HG03442 (cell line): Measurements from ENCODE around the gene RIMBP2.

ENCODE experiments used
- ATAC-seq: cut with Tn5 transposase; IDR thresholded peaks from one replicate; pipeline ENCODE4 v1.9.1; 2021; ENCODE audit warnings: mild to moderate bottlenecking, moderate library complexity; ENCODE audit not compliant: unreplicated experiment

RIMBP2 gene

GRCh38 chr12:130522244-130522834 lies 193.8 kb downstream of the RIMBP2 start:
- ATAC-seq: no peak

DNA sequence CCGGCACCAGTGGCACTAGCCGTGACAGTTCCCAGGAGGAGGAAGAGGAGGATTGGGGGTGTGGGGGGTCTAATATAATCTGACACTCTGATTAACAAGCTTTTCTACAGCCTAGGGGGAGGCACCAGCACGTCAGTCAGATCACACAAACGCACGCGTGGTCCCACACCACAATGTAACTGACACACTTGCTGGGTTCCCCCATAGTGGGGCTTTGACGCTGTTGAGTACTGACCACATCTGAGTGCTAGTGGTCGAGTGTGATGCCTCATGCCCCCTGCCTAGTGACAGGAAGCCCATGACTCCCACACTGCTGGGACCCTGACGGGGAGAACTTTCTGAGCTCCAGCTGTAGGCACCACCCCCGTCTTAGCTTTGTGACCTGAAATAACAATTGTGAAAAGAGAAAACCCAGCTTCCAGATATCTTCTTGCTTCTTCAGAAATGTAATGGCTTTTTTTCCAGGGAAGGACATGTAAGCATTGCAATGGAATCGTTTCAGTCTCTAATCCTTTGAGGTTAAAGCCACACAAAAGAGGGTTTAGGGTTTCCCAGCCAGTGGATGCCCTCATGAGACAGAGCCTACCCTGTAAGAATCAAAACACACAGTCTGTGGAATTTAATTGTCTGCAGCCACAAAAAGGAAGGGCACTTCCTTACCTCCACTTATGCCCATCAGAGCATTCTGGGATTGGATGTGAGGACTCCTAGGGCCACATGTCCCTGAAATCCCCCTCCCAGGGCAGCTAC lies 194.5 kb downstream of the RIMBP2 start:
- ATAC-seq: no peak

DNA sequence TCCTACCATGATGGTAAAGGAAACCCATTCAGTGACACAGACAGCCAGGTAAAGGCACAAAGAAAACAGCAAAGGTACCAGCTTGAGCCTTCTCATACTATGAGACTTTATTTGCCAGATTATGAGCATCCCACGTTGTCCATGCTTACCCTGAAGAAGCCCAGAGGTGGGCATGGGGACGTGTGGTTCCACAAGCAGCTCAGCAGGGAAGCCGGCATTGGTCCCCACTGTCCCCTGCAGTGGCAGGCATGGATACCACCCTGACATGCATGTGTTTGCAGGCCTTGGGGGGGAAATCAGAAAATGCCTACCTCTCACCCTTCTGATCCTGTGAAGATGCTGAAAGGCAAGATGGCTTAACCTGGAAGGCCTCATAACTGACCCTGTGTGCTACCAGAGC lies 195.3 kb downstream of the RIMBP2 start:
- ATAC-seq: no peak

GRCh38 chr12:130517588-130517987 lies 198.5 kb downstream of the RIMBP2 start:
- ATAC-seq: no peak

DNA sequence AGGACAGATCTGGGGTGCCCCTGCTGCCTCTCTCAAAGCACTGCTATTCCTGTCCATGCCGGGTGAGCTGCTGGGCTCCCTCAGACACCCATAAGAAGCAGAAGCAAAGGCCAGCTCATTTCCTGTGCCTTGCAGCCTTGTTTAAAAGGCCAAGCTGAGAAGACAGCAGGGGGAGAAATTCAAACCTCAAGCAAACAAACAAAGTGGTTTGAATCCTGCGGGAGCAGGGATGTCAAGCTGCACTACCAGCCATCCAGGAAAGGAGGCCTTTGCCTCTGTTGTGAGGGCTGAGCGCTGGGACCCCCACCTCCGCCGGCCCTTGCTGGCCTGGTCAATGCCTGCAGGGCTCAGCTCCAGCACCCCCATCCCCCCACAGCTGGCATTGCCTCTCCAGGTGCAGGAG lies 201.9 kb downstream of the RIMBP2 start:
- ATAC-seq: no peak

GRCh38 chr12:130513556-130513955 lies 202.5 kb downstream of the RIMBP2 start:
- no peak for ATAC-seq

DNA sequence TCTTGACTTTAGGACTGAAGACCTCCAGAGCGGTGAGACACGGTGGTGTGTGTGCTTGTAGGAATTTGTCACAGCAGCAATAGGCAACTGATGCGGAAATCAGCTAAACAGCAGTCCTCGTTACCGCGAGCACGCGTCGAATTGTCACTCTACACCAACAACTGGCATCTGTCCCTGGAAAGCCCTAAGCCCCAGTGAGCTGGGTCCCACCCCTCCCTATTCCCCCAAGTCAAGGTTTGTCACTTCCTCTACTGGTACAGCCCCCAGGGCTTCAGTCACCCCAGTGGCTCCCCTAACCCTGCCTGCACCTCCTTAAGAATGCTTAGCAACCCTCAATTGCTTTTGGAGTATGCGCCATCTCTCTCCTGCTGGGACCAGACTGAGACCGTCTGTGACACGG lies 204.8 kb downstream of the RIMBP2 start:
- no peak for ATAC-seq

- ATAC-seq: no peak
These were observed 206.6 kb downstream of the RIMBP2 start for GRCh38 chr12:130509454-130509853.

DNA sequence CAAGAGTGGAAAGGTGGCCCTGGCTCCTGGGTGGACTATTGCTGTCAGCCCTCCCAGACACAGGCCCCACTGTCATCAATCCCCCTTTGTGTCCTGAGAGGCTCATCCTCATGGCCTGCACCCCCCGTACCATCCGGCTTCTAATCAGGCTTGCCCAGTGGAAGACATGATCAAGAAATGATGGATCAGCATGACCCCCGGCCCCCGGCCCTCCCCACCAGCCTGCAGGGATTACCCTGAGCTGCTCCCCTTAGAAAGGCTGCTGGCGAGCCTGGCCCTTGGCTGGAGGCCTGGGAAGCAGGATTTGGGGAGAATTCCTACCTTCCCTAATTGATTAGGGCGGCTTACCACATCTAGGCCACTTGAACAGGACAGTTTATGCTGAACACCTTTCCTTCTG lies 207.3 kb downstream of the RIMBP2 start:
- ATAC-seq: no peak

DNA sequence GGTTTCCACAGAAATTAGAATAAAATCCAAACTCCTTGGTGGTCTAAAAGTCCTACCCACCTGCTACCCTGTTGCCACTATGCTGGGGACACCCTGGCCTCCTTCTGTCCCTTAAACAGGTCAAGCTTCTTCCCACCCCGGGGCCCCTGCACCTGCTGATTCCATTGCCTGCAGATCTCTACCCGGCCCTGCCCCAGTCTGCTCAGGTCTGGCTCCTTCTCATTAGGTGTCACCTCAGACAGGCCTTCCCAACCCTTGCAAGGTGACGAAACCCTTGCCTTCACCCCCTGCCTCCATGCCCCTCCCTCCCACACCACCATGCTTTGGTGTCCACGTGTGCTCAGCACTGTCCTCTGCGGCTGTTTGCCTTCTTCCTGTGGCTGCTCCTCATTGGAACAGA lies 207.8 kb downstream of the RIMBP2 start:
- ATAC-seq: no peak

GRCh38 chr12:130506844-130507243 lies 209.3 kb downstream of the RIMBP2 start:
- no peak for ATAC-seq

- no peak for ATAC-seq
These were observed 211.3 kb downstream of the RIMBP2 start for GRCh38 chr12:130504840-130505175.

- no peak for ATAC-seq
These were observed 211.8 kb downstream of the RIMBP2 start for GRCh38 chr12:130504110-130504839.

- ATAC-seq: no peak
These were observed 214.3 kb downstream of the RIMBP2 start for GRCh38 chr12:130501821-130502220.

GRCh38 chr12:130500835-130501330 lies 215.2 kb downstream of the RIMBP2 start:
- no peak for ATAC-seq

GRCh38 chr12:130499474-130499873 lies 216.6 kb downstream of the RIMBP2 start:
- ATAC-seq: no peak

DNA sequence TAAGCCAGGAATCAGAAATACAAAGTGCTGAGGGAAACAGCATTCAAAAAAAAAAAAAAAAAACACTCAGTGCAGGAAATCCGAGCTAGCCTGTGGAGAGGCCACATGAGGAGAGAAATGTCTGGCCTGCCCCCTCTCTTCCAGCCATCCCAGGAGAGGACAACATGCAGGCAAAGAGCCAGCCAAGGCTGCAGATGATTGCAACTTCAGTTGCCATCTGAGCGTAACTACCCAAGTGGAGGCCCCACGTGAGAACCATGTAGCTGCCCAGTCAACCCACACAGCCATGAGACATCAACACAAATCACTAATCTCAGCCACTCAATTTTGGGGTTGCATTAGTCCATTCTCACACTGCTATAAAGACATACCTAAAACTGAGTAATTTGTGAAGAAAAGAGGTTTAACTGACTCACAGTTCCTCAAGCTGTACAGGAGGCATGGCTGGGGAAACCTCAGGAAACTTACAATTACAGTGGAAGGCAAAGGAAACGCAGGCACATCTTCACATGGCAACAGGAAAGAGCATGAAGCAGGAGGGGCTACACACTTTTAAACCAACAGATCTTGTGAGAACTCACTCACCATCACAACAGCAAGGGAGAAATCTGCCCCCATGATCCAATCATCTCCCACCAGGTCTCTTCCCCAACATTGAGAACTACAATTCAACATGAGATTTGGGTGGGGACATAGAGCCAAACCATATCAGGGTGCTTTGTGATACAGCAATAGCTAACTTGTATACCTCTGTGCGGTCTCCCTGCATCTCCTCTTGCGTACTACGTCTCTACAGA lies 217.3 kb downstream of the RIMBP2 start:
- ATAC-seq: no peak

DNA sequence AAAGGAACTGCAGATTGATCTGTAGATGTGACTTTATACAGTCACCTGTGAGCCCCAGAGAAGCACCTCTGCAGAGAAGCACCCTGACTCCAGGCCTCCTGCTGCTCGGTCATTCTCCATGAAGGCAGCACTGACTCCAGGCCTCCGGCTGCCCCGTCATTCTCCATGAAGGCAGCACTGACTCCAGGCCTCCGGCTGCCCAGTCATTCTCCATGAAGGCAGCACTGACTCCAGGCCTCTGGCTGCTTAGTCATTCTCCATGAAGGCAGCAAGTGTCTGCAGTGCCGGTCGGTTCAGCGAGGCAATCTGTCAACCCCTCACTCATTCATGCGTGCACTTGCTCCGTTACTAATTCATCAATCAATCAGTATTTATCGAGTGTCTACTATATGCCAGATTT lies 218.1 kb downstream of the RIMBP2 start:
- ATAC-seq: no peak

DNA sequence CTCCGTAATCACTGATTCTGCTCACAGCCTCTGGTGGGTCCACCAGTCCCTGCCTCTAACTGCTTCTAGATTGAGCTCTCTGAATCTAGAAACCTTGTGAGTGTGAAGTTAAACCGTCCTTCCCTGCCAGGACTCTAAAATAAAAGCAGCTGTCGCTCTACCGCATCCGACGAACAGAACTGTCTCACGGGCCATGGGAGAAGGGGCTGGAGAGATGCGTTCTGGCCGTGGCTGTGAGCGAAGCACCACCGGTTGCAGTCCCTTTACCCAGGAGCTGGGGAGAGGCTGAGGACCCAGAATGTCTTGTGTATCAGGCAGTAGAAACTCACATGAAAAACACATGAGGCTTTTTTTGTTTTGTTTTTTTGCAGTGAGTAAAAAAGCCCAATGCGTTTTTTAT lies 218.8 kb downstream of the RIMBP2 start:
- no peak for ATAC-seq

DNA sequence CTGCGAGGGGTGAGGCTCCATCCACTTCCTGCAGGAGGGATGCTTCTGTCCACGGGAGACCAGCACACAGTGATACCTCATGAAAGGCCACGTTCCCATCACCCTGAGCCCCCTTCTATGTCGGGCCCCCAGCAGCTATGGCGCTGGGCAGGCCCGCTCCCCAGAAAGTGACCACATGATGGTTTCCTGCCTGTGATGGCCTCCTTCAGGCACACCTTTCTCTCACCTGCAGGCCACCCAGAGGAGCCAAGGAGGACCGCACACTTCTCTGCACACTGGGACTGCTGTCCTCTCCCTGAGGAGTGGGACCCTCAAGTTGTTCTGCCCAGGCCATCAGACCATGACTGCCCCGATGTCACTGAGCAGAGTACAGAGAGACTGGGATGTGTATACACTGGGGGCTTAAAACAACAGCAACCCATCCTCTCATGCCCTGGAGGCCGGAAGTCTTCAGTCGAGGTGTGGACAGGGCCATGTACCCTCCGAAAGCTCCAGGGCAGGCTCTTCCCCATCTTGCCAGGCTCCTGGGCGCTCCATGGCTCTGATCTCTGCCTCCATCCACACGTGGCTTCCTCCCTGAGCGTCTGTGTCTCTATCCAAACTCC lies 219.5 kb downstream of the RIMBP2 start:
- no peak for ATAC-seq

DNA sequence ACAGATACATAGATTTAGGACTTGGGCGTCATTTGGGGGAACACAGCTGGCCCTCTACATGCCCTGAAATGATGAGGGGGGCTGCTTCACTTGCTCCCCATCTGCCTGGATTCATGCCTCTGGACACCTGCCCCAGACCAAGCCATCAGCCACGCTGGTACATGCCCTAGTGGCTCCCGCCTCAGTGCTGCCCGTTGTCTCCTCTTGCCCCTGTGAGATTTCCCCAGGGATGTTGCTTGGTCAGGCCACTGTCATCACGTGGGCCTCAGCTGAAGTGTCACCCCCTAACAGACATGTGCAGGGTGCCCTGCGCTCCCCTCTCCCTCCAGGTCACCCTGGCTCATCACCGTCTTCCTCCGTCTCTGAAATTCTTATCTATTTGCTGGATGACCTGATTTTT lies 220.9 kb downstream of the RIMBP2 start:
- ATAC-seq: no peak
